SK-N-SH (cell line): ENCODE measurements around the gene CLRN2.

Experiments
- CHD2 ChIP-seq: fragments of 150-350 bp; IDR thresholded peaks from 2 replicates; pipeline ENCODE4 v1.6.1; 2018; ENCODE audit warnings: low read length; ENCODE audit not compliant: partially characterized antibody
- EP300 ChIP-seq, 2 experiments: IDR thresholded peaks; 2 replicates each; pipeline versions ENCODE4 v1.4.0 to v1.6.1; 2012; ENCODE audit warnings: borderline replicate concordance in 1 of 2, low read depth in 1 of 2, low read length in 1 of 2
- IRF3 ChIP-seq: fragments of 150-350 bp; IDR thresholded peaks from 2 replicates; pipeline ENCODE4 v1.6.1; 2016; ENCODE audit warnings: mild to moderate bottlenecking, low read depth, low read length
- MAX ChIP-seq: IDR thresholded peaks from 2 replicates; pipeline ENCODE4 v1.4.0; 2012; ENCODE audit warnings: low read depth
- RAD21 ChIP-seq: IDR thresholded peaks from 2 replicates; pipeline ENCODE4 v1.6.1; 2012; ENCODE audit warnings: mild to moderate bottlenecking, low read length
- YY1 ChIP-seq: IDR thresholded peaks from 2 replicates; pipeline ENCODE4 v1.4.0; 2012; ENCODE audit warnings: low read depth, mild to moderate bottlenecking
- TF ChIP-seq, protein P1 (sequence below): fragments of 200-600 bp; sonication (generic); IDR thresholded peaks from 2 replicates; pipeline ENCODE4 v1.6.1; 2017; ENCODE audit warnings: antibody characterized with exemption, mild to moderate bottlenecking, moderate library complexity

- TF ChIP-seq, protein P1, sequence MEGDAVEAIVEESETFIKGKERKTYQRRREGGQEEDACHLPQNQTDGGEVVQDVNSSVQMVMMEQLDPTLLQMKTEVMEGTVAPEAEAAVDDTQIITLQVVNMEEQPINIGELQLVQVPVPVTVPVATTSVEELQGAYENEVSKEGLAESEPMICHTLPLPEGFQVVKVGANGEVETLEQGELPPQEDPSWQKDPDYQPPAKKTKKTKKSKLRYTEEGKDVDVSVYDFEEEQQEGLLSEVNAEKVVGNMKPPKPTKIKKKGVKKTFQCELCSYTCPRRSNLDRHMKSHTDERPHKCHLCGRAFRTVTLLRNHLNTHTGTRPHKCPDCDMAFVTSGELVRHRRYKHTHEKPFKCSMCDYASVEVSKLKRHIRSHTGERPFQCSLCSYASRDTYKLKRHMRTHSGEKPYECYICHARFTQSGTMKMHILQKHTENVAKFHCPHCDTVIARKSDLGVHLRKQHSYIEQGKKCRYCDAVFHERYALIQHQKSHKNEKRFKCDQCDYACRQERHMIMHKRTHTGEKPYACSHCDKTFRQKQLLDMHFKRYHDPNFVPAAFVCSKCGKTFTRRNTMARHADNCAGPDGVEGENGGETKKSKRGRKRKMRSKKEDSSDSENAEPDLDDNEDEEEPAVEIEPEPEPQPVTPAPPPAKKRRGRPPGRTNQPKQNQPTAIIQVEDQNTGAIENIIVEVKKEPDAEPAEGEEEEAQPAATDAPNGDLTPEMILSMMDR: no peak
- TF ChIP-seq CHD2: no peak
- no peak for TF ChIP-seq YY1
- TF ChIP-seq RAD21: no peak
- TF ChIP-seq EP300 (IDR thresholded peaks at IDR 0.05; ENCODE audit: borderline replicate concordance in 1 of 2, low read depth in 1 of 2, low read length in 1 of 2): no peak
- no peak for TF ChIP-seq IRF3
- TF ChIP-seq MAX: no peak
These were observed 44.7 kb downstream of the CLRN2 start for GRCh38 chr4:17559709-17560048.
